RWPE1 (cell line): ENCODE results near the gene HDAC11.

Source experiments
- CTCF ChIA-PET: fragments of 350-600 bp; sonication (Branson Sonifier 250); formaldehyde crosslinking; extraction: SDS; loops from one replicate; lab custom pipeline; 2021; lab: Yijun Ruan, JAX
- POLR2A ChIA-PET: fragments of 400-600 bp; formaldehyde crosslinking; extraction: SDS; loops from one replicate; lab custom pipeline; 2020; ENCODE audit warnings: antibody characterized with exemption; ENCODE audit not compliant: low non-redundant PET; lab: Yijun Ruan, JAX
- DNase-seq: peaks from one replicate; pipeline ENCODE4 v3.0.0; 2012; ENCODE audit warnings: low spot score
- H3K27ac ChIP-seq: fragments of 450-650 bp; 2 replicates; pipeline ENCODE4 v1.5.1; 2017
- TF ChIP-seq, protein P1 (sequence below): fragments of 450-650 bp; conservative IDR thresholded peaks from 2 replicates; pipeline ENCODE4 v1.5.1; 2017; ENCODE audit warnings: low read depth, mild to moderate bottlenecking

Gene HDAC11

DNA sequence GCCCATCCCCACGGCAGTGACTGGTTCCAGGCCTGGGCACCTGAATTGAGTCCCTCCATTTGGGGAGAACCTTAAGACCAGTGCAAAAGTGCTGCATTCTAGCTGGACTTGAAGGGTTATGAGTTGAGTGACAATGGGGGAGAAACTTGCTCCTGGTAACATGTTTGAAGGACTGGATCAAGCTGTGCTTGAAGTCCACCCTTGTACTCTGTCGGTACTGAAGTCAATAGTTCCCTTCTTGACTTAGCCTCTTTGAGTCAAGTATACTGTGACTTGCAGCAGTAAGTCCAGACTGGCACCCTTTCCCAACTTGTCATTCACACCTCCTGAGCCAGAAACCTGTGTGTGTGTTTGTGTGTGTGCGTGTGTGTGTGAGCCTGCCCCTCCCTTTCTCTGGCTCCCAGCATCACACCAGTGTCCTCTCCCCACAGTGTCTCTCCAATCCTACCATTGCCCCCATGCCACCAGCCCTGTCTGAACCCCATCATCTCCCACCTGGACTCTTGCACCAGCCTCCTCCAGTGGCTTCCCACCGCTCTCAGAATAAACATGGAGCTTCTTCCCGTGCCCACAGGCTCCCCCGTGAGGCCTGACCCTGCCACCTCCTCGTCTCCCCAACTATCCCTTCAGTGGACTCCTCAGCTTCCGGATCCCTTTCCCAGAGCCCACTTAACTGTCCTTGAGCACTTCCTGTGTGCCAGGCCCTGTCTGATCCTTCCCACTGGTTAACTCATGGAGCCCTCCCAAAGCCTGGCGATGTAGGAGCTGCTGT, 58.6 kb downstream of the HDAC11 start:
- POLR2A ChIA-PET: no interaction called here
- CTCF ChIA-PET: no interaction called here
- H3K27ac ChIP-seq: peak overlapping the region; percentile 87
- DNase-seq: no peak
- TF ChIP-seq, protein P1, sequence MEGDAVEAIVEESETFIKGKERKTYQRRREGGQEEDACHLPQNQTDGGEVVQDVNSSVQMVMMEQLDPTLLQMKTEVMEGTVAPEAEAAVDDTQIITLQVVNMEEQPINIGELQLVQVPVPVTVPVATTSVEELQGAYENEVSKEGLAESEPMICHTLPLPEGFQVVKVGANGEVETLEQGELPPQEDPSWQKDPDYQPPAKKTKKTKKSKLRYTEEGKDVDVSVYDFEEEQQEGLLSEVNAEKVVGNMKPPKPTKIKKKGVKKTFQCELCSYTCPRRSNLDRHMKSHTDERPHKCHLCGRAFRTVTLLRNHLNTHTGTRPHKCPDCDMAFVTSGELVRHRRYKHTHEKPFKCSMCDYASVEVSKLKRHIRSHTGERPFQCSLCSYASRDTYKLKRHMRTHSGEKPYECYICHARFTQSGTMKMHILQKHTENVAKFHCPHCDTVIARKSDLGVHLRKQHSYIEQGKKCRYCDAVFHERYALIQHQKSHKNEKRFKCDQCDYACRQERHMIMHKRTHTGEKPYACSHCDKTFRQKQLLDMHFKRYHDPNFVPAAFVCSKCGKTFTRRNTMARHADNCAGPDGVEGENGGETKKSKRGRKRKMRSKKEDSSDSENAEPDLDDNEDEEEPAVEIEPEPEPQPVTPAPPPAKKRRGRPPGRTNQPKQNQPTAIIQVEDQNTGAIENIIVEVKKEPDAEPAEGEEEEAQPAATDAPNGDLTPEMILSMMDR: no peak

DNA sequence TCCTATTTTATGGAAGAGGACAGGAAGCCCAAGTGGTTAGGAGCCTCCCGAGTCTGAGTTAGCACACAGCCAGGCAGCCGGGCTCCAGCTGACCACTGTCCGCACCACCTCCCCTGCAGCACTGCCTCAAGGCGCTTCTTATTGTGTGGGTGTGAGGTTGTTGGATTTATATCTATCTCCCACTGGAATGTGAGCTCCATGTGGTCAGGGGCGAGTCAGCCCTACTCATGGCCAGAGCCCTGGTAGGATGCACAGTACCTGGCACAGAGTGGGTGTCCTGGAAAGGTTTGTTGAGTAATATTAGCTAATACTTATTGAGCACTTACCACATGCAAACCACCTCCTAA, 59.2 kb downstream of the HDAC11 start:
- no peak for DNase-seq
- ChIA-PET CTCF (no interaction called here), POLR2A (no interaction called here)
- peak overlapping the region; percentile 87 for H3K27ac ChIP-seq
- TF ChIP-seq, protein P1: no peak

DNA sequence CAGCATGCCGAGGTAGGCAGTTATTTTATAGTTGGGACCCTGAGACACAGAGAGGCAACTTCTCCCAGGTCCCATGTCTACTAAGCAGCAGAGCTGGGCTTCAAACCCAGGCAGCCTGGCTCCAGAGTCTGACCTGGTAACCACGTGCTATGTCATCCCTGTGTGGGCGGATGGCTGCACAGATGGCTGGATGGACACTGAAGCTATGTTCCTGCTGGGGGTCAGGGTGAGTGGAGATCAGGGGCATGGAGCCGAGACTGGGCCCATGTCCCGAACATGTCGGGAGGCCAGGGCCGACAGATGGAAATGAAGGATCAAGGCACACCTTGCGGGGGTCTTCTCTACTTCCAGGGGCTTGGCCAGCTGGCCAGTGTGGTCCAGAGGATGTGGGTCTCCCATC, 59.6 kb downstream of the HDAC11 start:
- CTCF ChIA-PET: no interaction called here
- peak overlapping the region; percentile 87 for H3K27ac ChIP-seq
- POLR2A ChIA-PET: no interaction called here
- no peak for DNase-seq
- TF ChIP-seq, protein P1: no peak

DNA sequence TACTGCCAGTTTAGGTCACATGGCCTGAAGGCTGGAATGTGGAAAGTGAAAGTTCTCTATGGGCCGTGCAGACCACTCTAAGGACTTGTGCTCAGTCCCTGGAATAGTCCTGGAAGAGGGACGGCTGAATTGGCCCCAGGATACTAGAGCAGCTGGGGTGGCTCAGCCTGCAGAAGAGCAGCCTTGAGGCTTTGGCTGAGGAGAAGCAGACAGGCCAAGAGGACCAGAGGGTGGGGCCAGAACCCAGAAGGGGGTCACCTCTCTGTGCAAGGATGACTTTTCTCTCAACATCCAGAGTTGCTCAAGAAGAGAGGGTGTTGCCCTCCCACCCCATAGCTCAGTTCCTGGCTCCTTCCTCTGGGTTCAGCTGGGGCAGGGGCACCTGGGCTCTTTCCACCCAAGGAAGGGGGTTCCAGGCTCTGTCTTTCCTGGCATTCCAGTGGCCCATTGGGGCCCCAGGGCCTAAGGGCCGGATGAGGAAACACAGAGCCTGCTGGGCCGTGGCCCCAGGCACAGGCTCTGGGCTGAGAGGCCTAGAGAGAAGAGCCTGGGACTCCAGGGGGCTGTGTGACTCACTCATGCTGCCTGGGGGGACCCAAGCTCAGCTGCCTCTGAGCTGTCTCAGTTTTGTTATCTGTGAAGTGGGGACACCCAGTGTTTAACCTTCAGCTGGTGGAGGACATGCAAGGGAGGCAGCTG, 60.3 kb downstream of the HDAC11 start:
- TF ChIP-seq, protein P1: no peak
- DNase-seq: no peak
- POLR2A ChIA-PET: no interaction called here
- H3K27ac ChIP-seq: peak overlapping the region; percentile 87
- CTCF ChIA-PET: interaction anchor here (0.6 kb wide), 1 partner anchor 107 kb away, joined by 4 read pairs; no protein-coding TSS in a partner anchor

DNA sequence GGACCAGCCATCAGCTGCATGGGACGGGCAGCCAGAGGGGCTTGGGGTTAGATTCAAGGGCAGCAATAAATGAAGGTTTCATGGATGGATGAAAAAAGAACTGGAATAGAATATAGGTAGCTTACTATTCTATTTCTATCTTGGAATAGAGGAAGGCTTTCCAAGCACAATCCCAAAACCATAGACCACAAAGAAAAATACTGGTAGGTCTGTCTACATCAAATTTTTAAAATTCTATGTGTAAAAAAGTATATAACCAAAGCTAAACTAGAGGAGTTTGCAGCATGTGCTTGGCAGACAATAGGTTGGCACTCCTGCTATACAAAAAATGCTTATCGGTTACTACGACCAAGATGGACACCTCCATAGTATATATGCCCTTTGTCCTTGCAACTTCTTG, 61.6 kb downstream of the HDAC11 start:
- ChIA-PET CTCF (no interaction called here), POLR2A (no interaction called here)
- DNase-seq: no peak
- TF ChIP-seq, protein P1: no peak
- H3K27ac ChIP-seq: no peak overlapping the region; the same call in 1 of the 2 replicates

DNA sequence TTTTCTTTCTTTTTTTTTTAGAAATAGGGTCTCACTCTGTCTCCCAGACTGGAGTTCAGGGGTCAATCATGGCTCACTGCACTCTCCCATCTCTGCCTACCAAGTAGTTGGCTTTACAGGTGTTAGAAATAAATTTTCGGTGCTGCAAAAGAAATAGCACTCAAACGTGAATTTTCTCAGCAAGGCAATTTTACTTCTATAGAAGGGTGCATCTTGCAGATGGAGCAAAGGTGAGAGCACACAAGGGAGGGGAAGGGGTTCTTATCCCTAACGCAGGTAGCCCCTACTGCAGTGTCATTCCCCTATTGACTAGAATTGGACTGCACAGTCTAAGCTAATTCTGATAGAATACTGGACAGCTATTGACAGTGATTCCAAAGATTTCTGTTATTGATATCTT, 62.0 kb downstream of the HDAC11 start:
- ChIA-PET CTCF (no interaction called here), POLR2A (no interaction called here)
- TF ChIP-seq, protein P1: no peak
- no peak for DNase-seq
- H3K27ac ChIP-seq: no peak overlapping the region
